K562 (cell line): ENCODE results near the gene BRD7. TPM values are rescaled to one million over a fixed set of nuclear protein-coding genes. Genes with fewer than 3 reads are reported as not detected.

Experiments used
- ATAC-seq: fragments of 200-7000 bp; cut with Tn5 transposase; 3 replicates; pipeline ENCODE4 v1.9.1; 2020; ENCODE audit warnings: moderate library complexity
- BruUV-seq: library from RNA; stranded (reverse); fragments of 400-500 nt; replicated peaks from 2 replicates; lab custom pipeline; 2021; lab: Mats Ljungman, UMichigan
- CTCF ChIA-PET: fragments of 300-600 bp; formaldehyde crosslinking; extraction: SDS; loops from one replicate; lab custom pipeline; 2021; ENCODE audit warnings: low intra/inter-chr PET ratio; lab: Yijun Ruan, JAX
- POLR2A ChIA-PET: fragments of 300-600, 350-650 bp; sonication (Branson Sonifier 250); formaldehyde crosslinking; extraction: SDS; loops from one replicate; lab custom pipeline; 2021; ENCODE audit warnings: antibody characterized with exemption, inconsistent platforms; lab: Yijun Ruan, JAX
- DNase-seq, 4 experiments: peaks; one replicate each; pipeline versions ENCODE4 v3.0.0 to v3.0.0-alpha.2; 2011 to 2018; ENCODE audit warnings: low spot score in 3 of 4, mixed read lengths in 3 of 4; ENCODE audit errors: extremely low read depth in 1 of 4
- FAIRE-seq: peaks from 2 replicates; lab custom pipeline; 2011; peaks lifted over from hg19 to GRCh38; lab: Jason Lieb, UNC
- H2AFZ ChIP-seq: 2 replicates; pipeline ENCODE4 v1.6.0; 2011; ENCODE audit warnings: low read depth, low read length, control low read depth, inconsistent platforms
- H3K27ac ChIP-seq: fragments of 200-600 bp; 3 replicates; pipeline ENCODE4 v1.8.0; 2011; ENCODE audit warnings: low read depth, mild to moderate bottlenecking, control low read depth, inconsistent platforms, low read length, moderate library complexity, mixed read lengths; ENCODE audit errors: extremely low read depth
- H3K27me3 ChIP-seq, 2 experiments: fragments of 300-600 bp in 1 of 2; 2 replicates in 1 of 2; 3 replicates in 1 of 2; pipeline versions ENCODE4 v1.6.0 to v1.8.0; 2011; ENCODE audit warnings: inconsistent platforms in 2 of 2, low read length in 2 of 2, mild to moderate bottlenecking in 1 of 2, mixed read lengths in 1 of 2, moderate library complexity in 1 of 2; ENCODE audit not compliant: control insufficient read depth in 2 of 2, insufficient read depth in 2 of 2
- H3K36me3 ChIP-seq: fragments of 300-600 bp; 3 replicates; pipeline ENCODE4 v1.8.0; 2011; ENCODE audit warnings: mild to moderate bottlenecking, low read length, inconsistent platforms; ENCODE audit not compliant: control insufficient read depth, insufficient read depth
- H3K4me1 ChIP-seq, 2 experiments: fragments of 200-600 bp in 1 of 2; replicated peaks in 1 of 2; 2 replicates in 1 of 2; 3 replicates in 1 of 2; pipeline versions ENCODE4 v1.5.1 to v1.8.0; 2011; ENCODE audit warnings: inconsistent platforms in 2 of 2, low read length in 2 of 2, mild to moderate bottlenecking in 1 of 2, mixed read lengths in 1 of 2, moderate library complexity in 1 of 2; ENCODE audit not compliant: control insufficient read depth in 2 of 2, insufficient read depth in 2 of 2
- H3K4me2 ChIP-seq: 2 replicates; pipeline ENCODE4 v1.6.1; 2011; ENCODE audit warnings: low read length, control low read depth, inconsistent platforms, mixed read lengths; ENCODE audit not compliant: insufficient read depth
- H3K4me3 ChIP-seq: fragments of 200-600 bp; sonication (generic), shearing (Covaris generic); 2 replicates; pipeline ENCODE4 v1.5.1; 2016; ENCODE audit warnings: control low read depth, inconsistent platforms
- H3K79me2 ChIP-seq: fragments of 200-600 bp; 3 replicates; pipeline ENCODE4 v1.8.0; 2011; ENCODE audit warnings: low read length, inconsistent platforms; ENCODE audit not compliant: control insufficient read depth, insufficient read depth
- H3K9ac ChIP-seq, 2 experiments: 2 replicates each; pipeline versions ENCODE4 v1.6.0 to v1.6.1; 2011; ENCODE audit warnings: low read depth in 2 of 2, low read length in 2 of 2, control low read depth in 1 of 2, inconsistent platforms in 1 of 2, mild to moderate bottlenecking in 1 of 2, mixed read lengths in 1 of 2; ENCODE audit not compliant: insufficient read depth in 1 of 2
- H3K9me1 ChIP-seq: one replicate; pipeline ENCODE4 v1.6.0; 2011; ENCODE audit warnings: inconsistent platforms, mild to moderate bottlenecking, low read length, moderate library complexity; ENCODE audit not compliant: control insufficient read depth, insufficient read depth
- H3K9me3 ChIP-seq: replicated peaks from 2 replicates; pipeline ENCODE4 v1.5.1; 2011; ENCODE audit warnings: low read depth, low read length, inconsistent platforms; ENCODE audit not compliant: control insufficient read depth, insufficient read depth
- H4K20me1 ChIP-seq: replicated peaks from 2 replicates; pipeline ENCODE4 v1.6.1; 2011; ENCODE audit warnings: low read length, inconsistent platforms, mixed read lengths; ENCODE audit not compliant: control insufficient read depth, insufficient read depth
- CBX5 ChIP-seq: IDR thresholded peaks from 2 replicates; pipeline ENCODE4 v1.6.1; 2014; ENCODE audit warnings: low read depth, borderline replicate concordance
- CEBPB ChIP-seq: fragments of 450-650 bp; IDR thresholded peaks from 2 replicates; pipeline ENCODE4 v1.6.1; 2016; ENCODE audit warnings: missing genetic modification characterization, missing compliant biosample characterization
- HDGF ChIP-seq: fragments of 450-650 bp; IDR thresholded peaks from 2 replicates; pipeline ENCODE4 v1.6.1; 2016
- HNRNPK ChIP-seq: fragments of 200-400 bp; formaldehyde crosslinking; IDR thresholded peaks from one replicate; pipeline ENCODE4 v1.6.1; 2018; ENCODE audit warnings: mild to moderate bottlenecking, low read depth, low read length; ENCODE audit not compliant: poor library complexity, severe bottlenecking
- HNRNPUL1 ChIP-seq: fragments of 200-400 bp; formaldehyde crosslinking; IDR thresholded peaks from 2 replicates; pipeline ENCODE4 v1.6.1; 2017; ENCODE audit warnings: low read length
- KDM1A ChIP-seq, 2 experiments: fragments of 450-650 bp; IDR thresholded peaks; 2 replicates each; pipeline ENCODE4 v1.6.1; 2016; ENCODE audit warnings: mild to moderate bottlenecking in 2 of 2
- RNF2 ChIP-seq: sonication (generic); IDR thresholded peaks from 2 replicates; pipeline ENCODE4 v1.6.1; 2016
- RREB1 ChIP-seq: fragments of 250-450 bp; sonication (Bioruptor Pico); IDR thresholded peaks from 2 replicates; pipeline ENCODE4 v1.4.0; 2020
- SETDB1 ChIP-seq: IDR thresholded peaks from one replicate; pipeline ENCODE4 v1.6.1; 2012; ENCODE audit warnings: low read length, control low read depth, inconsistent platforms
- ZBTB9 ChIP-seq: fragments of 450-650 bp; formaldehyde crosslinking; IDR thresholded peaks from 2 replicates; pipeline ENCODE4 v1.4.0; 2020; ENCODE audit warnings: mild to moderate bottlenecking, moderate library complexity
- ZNF41 ChIP-seq: fragments of 250-450 bp; sonication (Bioruptor Pico); conservative IDR thresholded peaks from 2 replicates; pipeline ENCODE4 v1.4.0; 2020; ENCODE audit warnings: mild to moderate bottlenecking
- ZNF639 ChIP-seq, 2 experiments: fragments of 200-800 bp in 1 of 2; sonication (Bioruptor generic) in 1 of 2; sonication (generic) in 1 of 2; formaldehyde crosslinking in 1 of 2; IDR thresholded peaks in 1 of 2; conservative IDR thresholded peaks in 1 of 2; 2 replicates each; pipeline versions ENCODE4 v1.5.0 to v1.6.1; 2016 to 2020; ENCODE audit warnings: missing compliant biosample characterization in 1 of 2, missing genetic modification characterization in 1 of 2, missing genetic modification reagents in 1 of 2
- WGBS: fragments of 100-300 bp; shearing (Covaris generic); methylation state at CpG from one replicate; pipeline ENCODE4 v1.1.6; 2016; ENCODE audit warnings: low coverage, mixed read lengths; ENCODE audit not compliant: insufficient coverage; ENCODE audit errors: missing lambda C conversion rate; 5-methylcytosine and 5-hydroxymethylcytosine counted together
- in situ Hi-C: fragments of 300-500 bp; cut with MboI; formaldehyde crosslinking; loops from 4 replicates; pipeline ENCODE4 v1.15.0; 2018; ENCODE audit warnings: inconsistent platforms, mixed read lengths
- intact Hi-C: fragments of 100-400 bp; cut with micrococcal nuclease; formaldehyde crosslinking; loops from 2 replicates; pipeline ENCODE4 v1.14.2; 2022
- polyA plus RNA-seq, 8 experiments: library from polyadenylated mRNA; depleted of rRNA in 4 of 8; stranded (reverse) in 5 of 8; unstranded in 3 of 8; fragments of >200 nt; fragmentation: Nextera tagmentation in 2 of 8; fragmentation: Illumina TruSeq in 1 of 8; extraction: Ambion mirVana in 2 of 8; extraction: Trizol in 1 of 8; gene quantifications; 2 replicates each; pipeline versions ENCODE4 v1.2.1 to v1.2.3, GENCODE V29; 2011 to 2014; ENCODE audit warnings: inconsistent platforms in 1 of 8, missing spikeins in 1 of 8
- total RNA-seq, 7 experiments: library from RNA; depleted of rRNA in 6 of 7; stranded (reverse); fragments of >200 nt in 6 of 7; fragmentation: Illumina TruSeq in 2 of 7; extraction: Trizol in 2 of 7; gene quantifications; 2 replicates each; pipeline versions ENCODE4 v1.2.1 to v1.2.3, GENCODE V29; 2011 to 2021; ENCODE audit warnings: low replicate concordance in 1 of 7

BRD7 gene
- total and polyA plus RNA-seq, 9 of the 15 experiments (the other 6 are each of a cell fraction or from before 2014, with no cell fraction given): 20.6 to 101 (median 68.7) TPM

GRCh38 chr16:50276326-50276640 lies 92.5 kb downstream of the BRD7 start (continued):
- TF ChIP-seq HNRNPUL1 (no peak), RNF2 (no peak), HDGF (no peak)

- POLR2A ChIA-PET: interaction anchor here (0.7 to 5.1 kb wide), 3 partner anchors 10 to 31 kb away, joined by 3 to 34 read pairs (median 3); no protein-coding TSS in a partner anchor
- 80% methylated on average over 12 of the region's 12 CpGs for whole genome bisulfite sequencing
- H3K4me1 ChIP-seq: peaks cover 42 to 63% of the 10 kb centered on the region in 2 experiments
- no peak overlapping the region for H2AFZ ChIP-seq
- no peak for ATAC-seq
- H3K4me2 ChIP-seq: no peak overlapping the region
- no peak overlapping the region for H3K27ac ChIP-seq
- peak overlapping the region in 1 of 2 experiments; percentile 61; a peak in 1 of 4 replicates for H3K9ac ChIP-seq
- no peak for DNase-seq
- FAIRE-seq: no peak
- peaks cover 47% of the 10 kb centered on the region for H3K36me3 ChIP-seq
- H3K9me3 ChIP-seq: no peaks in the 10 kb centered on the region
- peaks cover 33% of the 10 kb centered on the region for H4K20me1 ChIP-seq
- CTCF ChIA-PET: no interaction called here
- no peak overlapping the region for H3K4me3 ChIP-seq
- peaks cover 6% of the 10 kb centered on the region for H3K9me1 ChIP-seq
- H3K79me2 ChIP-seq: peaks cover 98% of the 10 kb centered on the region
- in situ Hi-C loops: no loop called here
- BruUV-seq: no TSS peak
- intact Hi-C loops: no loop called here
- H3K27me3 ChIP-seq: no peaks in the 10 kb centered on the region
- TF ChIP-seq SETDB1 (no peak), KDM1A (IDR thresholded peaks at IDR 0.05) (peak in 1 of 2 experiments; percentile 27; a peak in 1 of 4 replicates), CEBPB (tag) (no peak), ZNF639 (CRISPR knock-in tag; conservative IDR thresholded peaks at IDR 0.05 in 1 of 2, IDR thresholded peaks at IDR 0.05 in 1 of 2) (no peak), ZNF41 (CRISPR knock-in tag) (no peak), CBX5 (no peak), RREB1 (CRISPR knock-in tag) (no peak), HNRNPK (no peak), ZBTB9 (no peak)
Observed at GRCh38 chr16:50275428-50276325, 93.1 kb downstream of the BRD7 start.
